Naive B cell (primary cell): ENCODE measurements around the gene ARL16. TPM values are rescaled to one million over a fixed set of nuclear protein-coding genes. Genes with fewer than 3 reads are reported as not detected.
A peak's percentile ranks its signal among the peaks of the same experiment; 100 is the strongest.

Experiments used
- ATAC-seq, 2 donors: fragments of 150-1000 bp; cut with Tn5 transposase; 2 replicates each; pipeline ENCODE4 v1.10.0; 2021; ENCODE audit warnings: low read depth in 2 of 2, mild to moderate bottlenecking in 2 of 2, moderate library complexity in 2 of 2
- DNase-seq: peaks from one replicate; pipeline ENCODE4 v3.0.0; 2022
- H3K27ac Mint-ChIP-seq, 6 donors: one replicate each; pipeline ENCODE4 v1.8.0; 2020 to 2022; ENCODE audit warnings: mild to moderate bottlenecking in 6 of 6, mixed read lengths in 6 of 6, moderate library complexity in 5 of 6, inconsistent platforms in 2 of 6
- H3K27me3 Mint-ChIP-seq, 3 donors: one replicate each; pipeline ENCODE4 v1.8.0; 2021 to 2022; ENCODE audit warnings: mixed read lengths in 3 of 3, mild to moderate bottlenecking in 1 of 3
- H3K36me3 Mint-ChIP-seq, 2 donors: one replicate each; pipeline ENCODE4 v1.8.0; 2020 to 2022; ENCODE audit warnings: mixed read lengths in 2 of 2, inconsistent platforms in 1 of 2, mild to moderate bottlenecking in 1 of 2
- H3K4me1 Mint-ChIP-seq, 3 donors: one replicate each; pipeline ENCODE4 v1.8.0; 2020 to 2022; ENCODE audit warnings: mixed read lengths in 3 of 3, inconsistent platforms in 1 of 3, mild to moderate bottlenecking in 1 of 3, moderate library complexity in 1 of 3
- H3K4me3 Mint-ChIP-seq, 8 donors: one replicate each; pipeline ENCODE4 v1.8.0; 2020 to 2022; ENCODE audit warnings: mild to moderate bottlenecking in 8 of 8, mixed read lengths in 8 of 8, moderate library complexity in 8 of 8, inconsistent platforms in 2 of 8
- H3K9me3 Mint-ChIP-seq, 7 donors: one replicate each; pipeline ENCODE4 v1.8.0; 2020 to 2022; ENCODE audit warnings: mixed read lengths in 7 of 7, mild to moderate bottlenecking in 5 of 7, inconsistent platforms in 2 of 7, moderate library complexity in 1 of 7
- polyA plus RNA-seq, 6 donors: library from polyadenylated mRNA; unstranded; fragments of 300-500 nt; fragmentation: Illumina TruSeq; gene quantifications; one replicate each; pipeline ENCODE4 v1.2.3, GENCODE V29; 2021; ENCODE audit warnings: low read depth in 6 of 6

The ARL16 gene
- polyA plus RNA-seq, 6 donors from 2014 or later: 32.8 to 101 (median 37.6) TPM

- ATAC-seq (no peak), DNase-seq (no peak)
- H3K27ac Mint-ChIP-seq: peak overlapping the region in 2 of 6 donors; percentile 20 to 65
- no peaks in the 10 kb centered on the region for H3K36me3 Mint-ChIP-seq
- peak overlapping the region in 2 of 8 donors; percentile 12 to 73 for H3K4me3 Mint-ChIP-seq
- no peaks in the 10 kb centered on the region for H3K27me3 Mint-ChIP-seq
- peaks cover 20 to 35% (median 26%) of the 10 kb centered on the region in 3 donors for H3K4me1 Mint-ChIP-seq
- H3K9me3 Mint-ChIP-seq: no peaks in the 10 kb centered on the region
Observed at GRCh38 chr17:81664051-81664470, 19.5 kb downstream of the ARL16 start.

DNA sequence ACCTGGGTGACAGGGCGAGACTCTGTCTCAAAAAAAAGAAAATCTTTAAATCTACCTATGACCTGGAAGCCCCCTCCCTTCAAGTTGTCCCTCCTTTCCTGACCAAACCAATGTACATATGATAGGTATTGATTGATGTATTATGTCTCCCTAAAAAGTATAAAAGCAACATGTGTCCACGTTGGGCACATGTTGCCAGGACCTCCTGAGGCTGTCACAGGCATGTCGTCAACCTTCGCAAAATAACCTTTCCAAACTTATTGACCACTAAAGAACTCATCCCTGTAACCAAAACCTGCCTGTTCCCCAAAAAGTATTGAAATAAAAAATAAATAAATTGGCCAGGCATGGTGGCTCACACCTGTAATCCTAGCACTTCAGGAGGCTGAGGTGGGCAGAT lies 21.6 kb downstream of the ARL16 start:
- no peaks in the 10 kb centered on the region for H3K36me3 Mint-ChIP-seq
- H3K27ac Mint-ChIP-seq: no peak overlapping the region
- H3K4me3 Mint-ChIP-seq: peak overlapping the region in 1 of 8 donors; percentile 36
- ATAC-seq (no peak), DNase-seq (no peak)
- H3K4me1 Mint-ChIP-seq: peaks cover 10 to 15% (median 12%) of the 10 kb centered on the region in 3 donors
- no peaks in the 10 kb centered on the region for H3K27me3 Mint-ChIP-seq
- H3K9me3 Mint-ChIP-seq: no peaks in the 10 kb centered on the region

DNA sequence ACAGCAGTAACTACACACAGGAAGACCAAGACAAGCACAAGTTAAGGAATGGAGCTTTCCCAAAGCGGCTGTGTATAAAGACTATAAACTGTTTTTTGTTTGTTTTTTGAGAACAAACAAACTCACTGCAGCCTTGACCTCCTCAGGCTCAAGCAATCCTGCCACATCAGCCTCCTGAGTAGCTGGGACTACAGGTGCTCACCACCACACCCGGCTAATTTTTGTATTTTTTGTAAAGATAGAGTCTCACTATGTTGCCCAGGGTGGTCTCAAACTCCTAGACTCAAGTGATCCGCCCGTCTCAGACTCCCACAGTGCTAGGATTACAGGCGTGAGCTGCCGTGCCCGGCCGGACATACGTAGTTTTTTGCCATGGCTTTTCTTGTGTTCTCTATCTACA lies 23.2 kb downstream of the ARL16 start:
- no peaks in the 10 kb centered on the region for H3K36me3 Mint-ChIP-seq
- ATAC-seq: no peak
- H3K27me3 Mint-ChIP-seq: no peaks in the 10 kb centered on the region
- no peak for DNase-seq
- H3K9me3 Mint-ChIP-seq: no peaks in the 10 kb centered on the region
- H3K4me1 Mint-ChIP-seq: peaks cover 0 to 5% (median under 1%) of the 10 kb centered on the region in 3 donors
- no peak overlapping the region for H3K4me3 Mint-ChIP-seq
- no peak overlapping the region for H3K27ac Mint-ChIP-seq

- no peak overlapping the region for H3K4me3 Mint-ChIP-seq
- H3K27me3 Mint-ChIP-seq: no peaks in the 10 kb centered on the region
- H3K27ac Mint-ChIP-seq: no peak overlapping the region
- DNase-seq (no peak), ATAC-seq (no peak)
- H3K4me1 Mint-ChIP-seq: peaks cover 0 to 3% (median 3%) of the 10 kb centered on the region in 3 donors
- H3K36me3 Mint-ChIP-seq: no peaks in the 10 kb centered on the region
- H3K9me3 Mint-ChIP-seq: no peaks in the 10 kb centered on the region
Observed at GRCh38 chr17:81659038-81659437, 24.6 kb downstream of the ARL16 start.

DNA sequence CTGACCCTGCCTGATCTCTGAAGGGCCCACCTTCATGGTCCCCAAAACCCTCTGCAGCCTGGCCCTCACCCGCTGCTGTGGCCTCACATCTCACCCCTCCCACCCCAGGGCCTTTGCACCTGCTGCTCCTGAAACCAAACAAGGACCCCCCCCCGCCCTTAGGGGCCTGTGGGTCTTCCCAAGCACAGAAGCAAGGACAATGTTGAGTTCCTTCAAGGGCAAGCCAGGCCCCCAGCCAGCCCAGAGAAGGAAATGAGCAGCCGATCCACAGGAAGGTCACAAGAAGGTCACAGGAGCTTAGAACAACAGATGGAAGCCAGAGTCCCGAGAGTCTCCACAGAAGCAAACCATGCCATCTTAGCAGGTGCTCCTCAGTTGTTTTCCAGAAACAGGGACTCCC lies 26.8 kb downstream of the ARL16 start:
- Mint-ChIP-seq H3K9me3 (no peaks in the 10 kb centered on the region), H3K4me3 (peak overlapping the region in 1 of 8 donors; percentile 41), H3K4me1 (peaks cover 10 to 18% (median 13%) of the 10 kb centered on the region in 3 donors), H3K36me3 (no peaks in the 10 kb centered on the region), H3K27me3 (peaks cover 0 to 9% (median 3%) of the 10 kb centered on the region in 3 donors), H3K27ac (no peak overlapping the region)
- ATAC-seq (no peak), DNase-seq (no peak)

DNA sequence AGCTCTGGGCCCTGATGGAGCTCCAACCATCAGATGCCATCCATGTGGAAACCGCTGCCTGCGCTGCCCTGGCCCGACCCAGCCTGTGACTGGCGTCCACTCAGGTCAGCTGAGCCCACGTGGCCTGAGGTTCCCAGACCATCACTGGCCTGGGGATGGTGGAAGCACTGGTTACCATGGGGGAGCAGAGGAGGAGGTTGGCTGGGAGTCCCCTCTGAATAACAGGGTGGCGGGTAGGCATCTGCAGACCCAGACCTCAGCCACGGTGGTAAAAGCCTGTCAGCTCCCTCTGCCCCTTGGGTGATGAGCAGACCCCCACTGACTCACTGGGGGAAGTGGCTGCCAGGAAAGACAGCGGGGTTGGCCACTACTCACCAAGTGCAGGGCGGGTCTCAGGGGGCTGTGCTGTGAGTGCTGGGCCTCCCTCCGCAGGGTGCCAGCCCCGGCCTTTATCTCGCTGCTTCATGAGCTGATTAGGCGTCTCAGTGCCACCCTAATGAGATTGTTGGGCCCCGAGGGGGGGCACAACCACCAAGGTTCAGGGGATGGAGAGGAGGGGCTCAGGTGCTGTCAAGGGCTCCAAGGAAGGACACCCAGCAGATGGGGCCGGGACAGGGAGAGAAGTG lies 27.4 kb downstream of the ARL16 start, which contains the start of gene PDE6G:
Gene PDE6G, minus strand, starts transcription at position 425 of the 626 bp plus-strand sequence. CDS start 3,237 bp downstream, outside the sequence.
- no peak for DNase-seq
- H3K27me3 Mint-ChIP-seq: peaks cover 0 to 13% (median 8%) of the 10 kb centered on the region in 3 donors
- H3K27ac Mint-ChIP-seq: peak within 1 kb of the TSS in 1 of 6 donors; percentile 20
- peak within 1 kb of the TSS in 1 of 8 donors; percentile 41 for H3K4me3 Mint-ChIP-seq
- ATAC-seq: no peak
- H3K9me3 Mint-ChIP-seq: no peaks in the 10 kb centered on the region
- peaks cover 11 to 21% (median 13%) of the 10 kb centered on the region in 3 donors for H3K4me1 Mint-ChIP-seq
- no peaks in the 10 kb centered on the region for H3K36me3 Mint-ChIP-seq

GRCh38 chr17:81655378-81656117 lies 28.0 kb downstream of the ARL16 start:
- no peaks in the 10 kb centered on the region for H3K9me3 Mint-ChIP-seq
- H3K27ac Mint-ChIP-seq: peak overlapping the region in 1 of 6 donors; percentile 20
- no peak overlapping the region for H3K4me3 Mint-ChIP-seq
- peaks cover 11 to 21% (median 13%) of the 10 kb centered on the region in 3 donors for H3K4me1 Mint-ChIP-seq
- H3K36me3 Mint-ChIP-seq: no peaks in the 10 kb centered on the region
- H3K27me3 Mint-ChIP-seq: peaks cover 0 to 18% (median 8%) of the 10 kb centered on the region in 3 donors
- DNase-seq (no peak), ATAC-seq (no peak)

DNA sequence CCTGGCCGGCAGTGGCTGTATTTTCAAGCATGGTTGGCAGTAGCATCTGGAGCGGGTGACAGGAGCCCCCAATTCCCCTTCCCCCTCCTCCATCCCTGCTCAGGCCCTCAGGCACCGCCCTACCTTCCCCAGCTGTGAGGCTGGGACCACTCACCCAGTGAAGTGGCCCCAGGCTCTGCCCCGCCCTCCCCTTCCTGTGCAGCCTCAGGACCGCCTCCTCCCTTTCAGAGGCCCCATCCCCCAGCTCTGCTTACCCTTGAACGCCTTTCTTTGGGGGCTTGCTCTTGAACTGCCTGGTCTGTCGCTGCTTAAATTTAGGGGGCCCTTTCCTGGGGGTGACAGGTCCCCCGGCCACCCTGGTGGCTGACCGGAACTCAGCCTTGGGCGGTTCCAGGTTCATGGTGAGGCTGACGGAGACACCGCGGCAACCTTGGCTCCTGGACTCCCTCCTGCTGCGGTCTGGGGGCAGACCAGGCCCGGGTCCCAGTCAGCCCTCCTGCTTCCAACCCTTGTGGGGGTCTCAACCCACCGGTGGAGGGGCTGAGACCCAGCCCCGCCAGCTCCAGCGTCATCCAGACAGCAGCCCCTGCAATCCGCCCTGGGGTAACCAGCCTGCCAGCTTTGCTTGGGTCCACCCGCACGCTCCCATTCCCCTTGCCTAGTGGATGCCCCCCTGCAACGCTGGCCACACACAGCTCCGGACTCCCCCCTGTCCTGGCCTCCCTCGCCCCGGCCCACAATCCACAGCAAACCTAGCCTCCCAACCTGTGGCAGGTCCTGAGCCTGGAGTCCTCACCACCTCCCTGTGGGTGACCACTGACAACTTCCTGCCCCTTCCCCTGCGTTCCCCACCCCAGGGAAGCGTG lies 30.5 kb downstream of the ARL16 start:
- Mint-ChIP-seq H3K36me3 (no peaks in the 10 kb centered on the region), H3K27ac (peak overlapping the region in 4 of 6 donors; percentile 80 to 90 (median 86))
- no peak for DNase-seq

GRCh38 chr17:81651692-81652091 lies 31.9 kb downstream of the ARL16 start:
- H3K27ac Mint-ChIP-seq: peak overlapping the region in 3 of 6 donors; percentile 77 to 84 (median 80)
- ATAC-seq: no peak
- H3K36me3 Mint-ChIP-seq: no peaks in the 10 kb centered on the region
- peak overlapping the region in 7 of 8 donors; percentile 3 to 76 (median 49) for H3K4me3 Mint-ChIP-seq
- peaks cover 11 to 21% (median 13%) of the 10 kb centered on the region in 3 donors for H3K4me1 Mint-ChIP-seq
- no peak for DNase-seq
- H3K9me3 Mint-ChIP-seq: peaks cover 0 to 4% (median 0%) of the 10 kb centered on the region in 7 donors
- peaks cover 9 to 46% (median 19%) of the 10 kb centered on the region in 3 donors for H3K27me3 Mint-ChIP-seq

More for the DNA sequence above, 30.5 kb downstream of the ARL16 start:
- Mint-ChIP-seq H3K27me3 (peaks cover 5 to 35% (median 8%) of the 10 kb centered on the region in 3 donors), H3K9me3 (peaks cover 0 to 4% (median 0%) of the 10 kb centered on the region in 7 donors), H3K4me1 (peaks cover 11 to 21% (median 13%) of the 10 kb centered on the region in 3 donors), H3K4me3 (peak overlapping the region; percentile 79 to 92 (median 88))
- peak; percentile 78 to 84 for ATAC-seq

- DNase-seq (no peak), ATAC-seq (no peak)
- Mint-ChIP-seq H3K9me3 (peaks cover 0 to 4% (median 0%) of the 10 kb centered on the region in 7 donors), H3K27ac (no peak overlapping the region), H3K4me3 (peak overlapping the region in 1 of 8 donors; percentile 33), H3K27me3 (peaks cover 9 to 47% (median 19%) of the 10 kb centered on the region in 3 donors), H3K36me3 (no peaks in the 10 kb centered on the region), H3K4me1 (peaks cover 11 to 21% (median 13%) of the 10 kb centered on the region in 3 donors)
Observed at GRCh38 chr17:81650951-81651350, 32.6 kb downstream of the ARL16 start.

DNA sequence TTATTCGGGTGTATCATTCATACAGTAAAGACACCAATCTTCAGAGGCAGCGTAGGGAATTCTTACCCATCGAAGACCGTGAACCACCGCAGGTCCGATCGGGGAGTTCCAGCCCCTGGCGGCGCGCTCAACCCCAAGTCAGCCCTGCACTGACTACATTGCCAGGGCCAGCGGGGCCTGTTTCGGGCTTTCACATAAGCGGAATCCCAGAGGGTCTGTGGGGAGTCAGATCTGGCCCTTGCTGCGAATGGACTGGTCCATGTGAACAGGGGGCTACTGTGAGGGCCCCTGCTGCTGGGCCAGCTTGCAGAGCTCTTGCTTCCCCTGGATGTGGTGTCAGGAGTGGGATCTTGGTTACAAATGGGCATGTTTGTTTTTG lies 34.9 kb downstream of the ARL16 start:
- DNase-seq (no peak), ATAC-seq (no peak)
- no peak overlapping the region for H3K27ac Mint-ChIP-seq
- H3K36me3 Mint-ChIP-seq: no peaks in the 10 kb centered on the region
- H3K27me3 Mint-ChIP-seq: peaks cover 9 to 46% (median 19%) of the 10 kb centered on the region in 3 donors
- peaks cover 7 to 15% (median 10%) of the 10 kb centered on the region in 3 donors for H3K4me1 Mint-ChIP-seq
- H3K9me3 Mint-ChIP-seq: peaks cover 0 to 4% (median 0%) of the 10 kb centered on the region in 7 donors
- peak overlapping the region in 1 of 8 donors; percentile 25 for H3K4me3 Mint-ChIP-seq

GRCh38 chr17:81648013-81648706 lies 35.4 kb downstream of the ARL16 start:
- H3K9me3 Mint-ChIP-seq: peaks cover 0 to 4% (median 0%) of the 10 kb centered on the region in 7 donors
- no peak overlapping the region for H3K4me3 Mint-ChIP-seq
- peaks cover 9 to 40% (median 19%) of the 10 kb centered on the region in 3 donors for H3K27me3 Mint-ChIP-seq
- peaks cover 2 to 9% (median 5%) of the 10 kb centered on the region in 3 donors for H3K4me1 Mint-ChIP-seq
- DNase-seq (no peak), ATAC-seq (no peak)
- H3K36me3 Mint-ChIP-seq: no peaks in the 10 kb centered on the region
- H3K27ac Mint-ChIP-seq: no peak overlapping the region
